SK-N-SH treated with all-trans-retinoic acid at 6 μM for 48 hours (cell line): Measurements from ENCODE around the gene ACSBG1.

Experiments used
- GLIS3 ChIP-seq: fragments of 250-450 bp; sonication (Bioruptor Pico); IDR thresholded peaks from 2 replicates; pipeline ENCODE4 v1.5.0; 2020; ENCODE audit warnings: mild to moderate bottlenecking, moderate library complexity
- PPARA ChIP-seq: fragments of 250-450 bp; sonication (Bioruptor Pico); IDR thresholded peaks from 2 replicates; pipeline ENCODE4 v1.5.0; 2020; ENCODE audit warnings: mild to moderate bottlenecking, borderline replicate concordance
- RARB ChIP-seq: fragments of 250-450 bp; sonication (Bioruptor Pico); IDR thresholded peaks from 2 replicates; pipeline ENCODE4 v1.8.0; 2021; ENCODE audit warnings: mild to moderate bottlenecking, moderate library complexity
- TCF4 ChIP-seq: fragments of 250-450 bp; sonication (Bioruptor Pico); IDR thresholded peaks from 2 replicates; pipeline ENCODE4 v1.8.0; 2021; ENCODE audit warnings: mild to moderate bottlenecking, moderate library complexity, borderline replicate concordance
- ZC3H10 ChIP-seq: fragments of 250-450 bp; sonication (Bioruptor Pico); IDR thresholded peaks from 2 replicates; pipeline ENCODE4 v1.5.1; 2021; ENCODE audit warnings: mild to moderate bottlenecking, moderate library complexity
- ZNF565 ChIP-seq: fragments of 450-650 bp; formaldehyde crosslinking; conservative IDR thresholded peaks from 2 replicates; pipeline ENCODE4 v1.5.0; 2020; ENCODE audit warnings: low read depth, mild to moderate bottlenecking, moderate library complexity
- TF ChIP-seq, protein P1 (sequence below): fragments of 250-450 bp; sonication (Bioruptor Pico); IDR thresholded peaks from 2 replicates; pipeline ENCODE4 v1.5.0; 2020; ENCODE audit warnings: mild to moderate bottlenecking, moderate library complexity

DNA sequence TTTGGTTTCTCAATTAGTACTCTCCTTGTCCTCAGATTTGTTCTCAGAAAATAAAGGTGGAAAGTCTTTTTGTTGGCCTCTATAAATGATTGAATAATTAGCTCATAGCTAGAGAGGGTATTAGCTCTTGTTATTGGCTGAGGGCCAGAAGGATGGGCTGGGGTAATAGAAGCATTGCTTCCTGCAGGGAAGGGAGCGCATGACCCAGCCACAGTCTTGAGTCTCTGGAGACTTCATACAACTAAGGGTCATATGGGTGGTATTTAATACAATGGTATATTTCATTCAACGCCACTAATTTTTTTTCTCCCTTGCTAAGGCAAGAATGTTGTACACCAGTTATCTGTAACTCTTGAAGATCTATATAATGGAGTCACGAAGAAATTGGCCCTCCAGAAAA, 38.4 kb upstream of the ACSBG1 start:
- TF ChIP-seq RARB (CRISPR knock-in tag): no peak
- TF ChIP-seq, protein P1, sequence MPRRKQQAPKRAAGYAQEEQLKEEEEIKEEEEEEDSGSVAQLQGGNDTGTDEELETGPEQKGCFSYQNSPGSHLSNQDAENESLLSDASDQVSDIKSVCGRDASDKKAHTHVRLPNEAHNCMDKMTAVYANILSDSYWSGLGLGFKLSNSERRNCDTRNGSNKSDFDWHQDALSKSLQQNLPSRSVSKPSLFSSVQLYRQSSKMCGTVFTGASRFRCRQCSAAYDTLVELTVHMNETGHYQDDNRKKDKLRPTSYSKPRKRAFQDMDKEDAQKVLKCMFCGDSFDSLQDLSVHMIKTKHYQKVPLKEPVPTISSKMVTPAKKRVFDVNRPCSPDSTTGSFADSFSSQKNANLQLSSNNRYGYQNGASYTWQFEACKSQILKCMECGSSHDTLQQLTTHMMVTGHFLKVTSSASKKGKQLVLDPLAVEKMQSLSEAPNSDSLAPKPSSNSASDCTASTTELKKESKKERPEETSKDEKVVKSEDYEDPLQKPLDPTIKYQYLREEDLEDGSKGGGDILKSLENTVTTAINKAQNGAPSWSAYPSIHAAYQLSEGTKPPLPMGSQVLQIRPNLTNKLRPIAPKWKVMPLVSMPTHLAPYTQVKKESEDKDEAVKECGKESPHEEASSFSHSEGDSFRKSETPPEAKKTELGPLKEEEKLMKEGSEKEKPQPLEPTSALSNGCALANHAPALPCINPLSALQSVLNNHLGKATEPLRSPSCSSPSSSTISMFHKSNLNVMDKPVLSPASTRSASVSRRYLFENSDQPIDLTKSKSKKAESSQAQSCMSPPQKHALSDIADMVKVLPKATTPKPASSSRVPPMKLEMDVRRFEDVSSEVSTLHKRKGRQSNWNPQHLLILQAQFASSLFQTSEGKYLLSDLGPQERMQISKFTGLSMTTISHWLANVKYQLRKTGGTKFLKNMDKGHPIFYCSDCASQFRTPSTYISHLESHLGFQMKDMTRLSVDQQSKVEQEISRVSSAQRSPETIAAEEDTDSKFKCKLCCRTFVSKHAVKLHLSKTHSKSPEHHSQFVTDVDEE (CRISPR knock-in tag): no peak
- TF ChIP-seq PPARA: no peak
- TF ChIP-seq TCF4 (CRISPR knock-in tag): no peak
- TF ChIP-seq ZNF565 (CRISPR knock-in tag): no peak
- no peak for TF ChIP-seq GLIS3 (CRISPR knock-in tag)
- TF ChIP-seq ZC3H10: no peak
